ENCODE results near the gene FRY. TPM values are rescaled to one million over a fixed set of nuclear protein-coding genes. Genes with fewer than 3 reads are reported as not detected.

FRY gene
- total and polyA plus RNA-seq, 2 of the 13 experiments (the other 11 are each of a cell fraction or from before 2014, with no cell fraction given) = 8.2 to 13.1 TPM

- Histone ChIP-seq H3K4me1 (ENCODE audit: insufficient read depth, low read length) (peaks cover 20% of the 10 kb centered on the region; the same call in 1 of the 2 replicates), H4K20me1 (ENCODE audit: insufficient read depth, low read length) (no peaks in the 10 kb centered on the region), H3K4me2 (ENCODE audit: low read depth, low read length) (no peak overlapping the region), H3K27me3 (ENCODE audit: control insufficient read depth in 1 of 2, insufficient read depth in 2 of 2, low read length in 2 of 2) (no peaks in the 10 kb centered on the region), H2AFZ (ENCODE audit: low read length) (no peak overlapping the region), H3K9ac (ENCODE audit: insufficient read depth, low read depth, low read length) (no peak overlapping the region), H3K9me3 (ENCODE audit: low read length) (no peaks in the 10 kb centered on the region), H3K36me3 (replicated peaks in 1 of 2; ENCODE audit: control insufficient read depth in 1 of 2, insufficient read depth in 2 of 2, low read length in 2 of 2) (no peaks in the 10 kb centered on the region), H3K27ac (ENCODE audit: extremely low read length, insufficient read depth, low read length) (no peak overlapping the region), H3K79me2 (ENCODE audit: insufficient read depth, low read length) (no peaks in the 10 kb centered on the region), H3K4me3 (replicated peaks in 1 of 3; ENCODE audit: insufficient read depth in 1 of 3, low read depth in 2 of 3, low read length in 3 of 3) (no peak overlapping the region)
- no TSS peak for BruUV-seq (replicated peaks)
- ChIA-PET CTCF (ENCODE audit: low intra/inter-chr PET ratio, low total read pairs) (no interaction called here), POLR2A (no interaction called here)
- intact Hi-C loops (cut with micrococcal nuclease; ENCODE audit: unreplicated experiment) = no loop called here
- 89% methylated on average over 1 of the region's 1 CpG for WGBS (ENCODE audit: low lambda C conversion rate)
- FAIRE-seq = no peak
- DNase-seq (ENCODE audit: low spot score) = no peak
- TF ChIP-seq ARID2 (CRISPR knock-in tag; IDR thresholded peaks at IDR 0.05; ENCODE audit: borderline replicate concordance) = no peak
- TF ChIP-seq CBFB (CRISPR knock-in tag; IDR thresholded peaks at IDR 0.05) = no peak
- TF ChIP-seq EZH2 (conservative IDR thresholded peaks at IDR 0.05; ENCODE audit: low read depth, low read length) = no peak
- TF ChIP-seq ZNF672 (CRISPR knock-in tag; IDR thresholded peaks at IDR 0.05) = no peak
- no peak for TF ChIP-seq ZKSCAN1 (IDR thresholded peaks at IDR 0.05; ENCODE audit: low read length)
- TF ChIP-seq PRMT3 (CRISPR knock-in tag; IDR thresholded peaks at IDR 0.05; ENCODE audit: borderline replicate concordance, low read depth) = no peak
- TF ChIP-seq CHD2 (IDR thresholded peaks at IDR 0.05; ENCODE audit: low read depth, low read length) = no peak
- TF ChIP-seq RAD21 (CRISPR knock-in tag; IDR thresholded peaks at IDR 0.05) = no peak
- TF ChIP-seq MED13 (CRISPR knock-in tag; IDR thresholded peaks at IDR 0.05) = no peak
- in situ Hi-C loops (cut with HindIII; ENCODE audit: extremely low pct_ligation_motif_present, low pct_unique_long_range_greater_than_20kb) = no loop called here
- ATAC-seq = no peak
Measured at GRCh38 chr13:32021785-32022184, 9.8 kb upstream of the FRY start.

- H3K9ac ChIP-seq (ENCODE audit: insufficient read depth, low read depth, low read length) = no peak overlapping the region
- DNase-seq (ENCODE audit: low spot score) = no peak
- no TSS peak for BruUV-seq (replicated peaks)
- peaks cover 20% of the 10 kb centered on the region; the same call in 1 of the 2 replicates for H3K4me1 ChIP-seq (ENCODE audit: insufficient read depth, low read length)
- no peaks in the 10 kb centered on the region for H3K79me2 ChIP-seq (ENCODE audit: insufficient read depth, low read length)
- WGBS (ENCODE audit: low lambda C conversion rate) = 69% methylated on average over 4 of the region's 4 CpGs
- intact Hi-C loops (cut with micrococcal nuclease; ENCODE audit: unreplicated experiment) (no loop called here), in situ Hi-C loops (cut with HindIII; ENCODE audit: extremely low pct_ligation_motif_present, low pct_unique_long_range_greater_than_20kb) (no loop called here)
- H2AFZ ChIP-seq (ENCODE audit: low read length) = no peak overlapping the region
- TF ChIP-seq E2F5 (CRISPR knock-in tag; conservative IDR thresholded peaks at IDR 0.05) (no peak), KDM6A (CRISPR knock-in tag; IDR thresholded peaks at IDR 0.05; ENCODE audit: low read depth) (no peak), TBX2 (CRISPR knock-in tag; IDR thresholded peaks at IDR 0.05; ENCODE audit: borderline replicate concordance) (no peak), ZBTB33 (CRISPR knock-in tag; IDR thresholded peaks at IDR 0.05) (no peak), ZNF431 (CRISPR knock-in tag; IDR thresholded peaks at IDR 0.05; ENCODE audit: borderline replicate concordance, low read depth) (no peak)
- H3K27me3 ChIP-seq (ENCODE audit: control insufficient read depth in 1 of 2, insufficient read depth in 2 of 2, low read length in 2 of 2) = no peaks in the 10 kb centered on the region
- H3K27ac ChIP-seq (ENCODE audit: extremely low read length, insufficient read depth, low read length) = no peak overlapping the region
- FAIRE-seq = no peak
- ATAC-seq = no peak
- ChIA-PET POLR2A (no interaction called here), CTCF (ENCODE audit: low intra/inter-chr PET ratio, low total read pairs) (no interaction called here)
- no peak overlapping the region for H3K4me3 ChIP-seq (replicated peaks in 1 of 3; ENCODE audit: insufficient read depth in 1 of 3, low read depth in 2 of 3, low read length in 3 of 3)
- no peaks in the 10 kb centered on the region for H3K9me3 ChIP-seq (ENCODE audit: low read length)
- H3K4me2 ChIP-seq (ENCODE audit: low read depth, low read length) = no peak overlapping the region
- H4K20me1 ChIP-seq (ENCODE audit: insufficient read depth, low read length) = no peaks in the 10 kb centered on the region
- H3K36me3 ChIP-seq (replicated peaks in 1 of 2; ENCODE audit: control insufficient read depth in 1 of 2, insufficient read depth in 2 of 2, low read length in 2 of 2) = no peaks in the 10 kb centered on the region
Measured at GRCh38 chr13:32022311-32022710, 9.3 kb upstream of the FRY start.

Measured in HepG2 (cell line).